HG02943 (cell line): ENCODE measurements around the gene SLC25A11.
"Not testable (repeated sequence)": the region's sequence is repeated elsewhere in the genome, so short reads cannot be mapped to it uniquely, and the experiment has no call there.

ENCODE experiments used
- ATAC-seq: cut with Tn5 transposase; IDR thresholded peaks from one replicate; pipeline ENCODE4 v1.9.1; 2021; ENCODE audit warnings: mild to moderate bottlenecking, low read depth, moderate library complexity; ENCODE audit not compliant: unreplicated experiment

SLC25A11 gene

GRCh38 chr17:4921320-4921719 is 18.5 kb downstream of the SLC25A11 start:
- no peak for ATAC-seq

GRCh38 chr17:4920351-4921048 is 19.3 kb downstream of the SLC25A11 start:
- ATAC-seq: no peak

GRCh38 chr17:4919511-4920047 is 20.3 kb downstream of the SLC25A11 start:
- no peak for ATAC-seq

- ATAC-seq: not testable (repeated sequence)
Measured at GRCh38 chr17:4914551-4914950, 25.3 kb downstream of the SLC25A11 start.

- no peak for ATAC-seq
Measured at GRCh38 chr17:4913994-4914393, 25.9 kb downstream of the SLC25A11 start.

GRCh38 chr17:4908711-4909496 is 30.9 kb downstream of the SLC25A11 start:
- ATAC-seq: no peak

GRCh38 chr17:4908301-4908700 is 31.5 kb downstream of the SLC25A11 start:
- ATAC-seq: no peak

GRCh38 chr17:4906642-4907041 is 33.2 kb downstream of the SLC25A11 start:
- ATAC-seq: not testable (repeated sequence)

GRCh38 chr17:4903051-4903818 is 36.6 kb downstream of the SLC25A11 start, which contains the start of gene CHRNE:
Gene CHRNE (minus strand): TSS chr17:4903098. CDS start chr17:4903063, 35 bp downstream.
- no peak for ATAC-seq

- ATAC-seq: no peak
Measured at GRCh38 chr17:4902540-4902939, 37.3 kb downstream of the SLC25A11 start.

- ATAC-seq: no peak
Measured at GRCh38 chr17:4901648-4902344, 38.0 kb downstream of the SLC25A11 start.

GRCh38 chr17:4901108-4901647 is 38.7 kb downstream of the SLC25A11 start:
- no peak for ATAC-seq

GRCh38 chr17:4900231-4901107 is 39.4 kb downstream of the SLC25A11 start:
- no peak for ATAC-seq

GRCh38 chr17:4899341-4900230 is 40.3 kb downstream of the SLC25A11 start, which contains the start of gene C17orf107:
Gene C17orf107 (plus strand): TSS chr17:4899536. CDS start chr17:4899763, 227 bp downstream.
- no peak for ATAC-seq

GRCh38 chr17:4898927-4899326 is 40.9 kb downstream of the SLC25A11 start:
- no peak for ATAC-seq

GRCh38 chr17:4898351-4898750 is 41.5 kb downstream of the SLC25A11 start:
- ATAC-seq: no peak

GRCh38 chr17:4897785-4898184 is 42.1 kb downstream of the SLC25A11 start:
- no peak for ATAC-seq

- ATAC-seq: no peak
Measured at GRCh38 chr17:4897198-4897687, 42.6 kb downstream of the SLC25A11 start.
